Measurements from ENCODE around the gene TLN1.

The TLN1 gene

DNA sequence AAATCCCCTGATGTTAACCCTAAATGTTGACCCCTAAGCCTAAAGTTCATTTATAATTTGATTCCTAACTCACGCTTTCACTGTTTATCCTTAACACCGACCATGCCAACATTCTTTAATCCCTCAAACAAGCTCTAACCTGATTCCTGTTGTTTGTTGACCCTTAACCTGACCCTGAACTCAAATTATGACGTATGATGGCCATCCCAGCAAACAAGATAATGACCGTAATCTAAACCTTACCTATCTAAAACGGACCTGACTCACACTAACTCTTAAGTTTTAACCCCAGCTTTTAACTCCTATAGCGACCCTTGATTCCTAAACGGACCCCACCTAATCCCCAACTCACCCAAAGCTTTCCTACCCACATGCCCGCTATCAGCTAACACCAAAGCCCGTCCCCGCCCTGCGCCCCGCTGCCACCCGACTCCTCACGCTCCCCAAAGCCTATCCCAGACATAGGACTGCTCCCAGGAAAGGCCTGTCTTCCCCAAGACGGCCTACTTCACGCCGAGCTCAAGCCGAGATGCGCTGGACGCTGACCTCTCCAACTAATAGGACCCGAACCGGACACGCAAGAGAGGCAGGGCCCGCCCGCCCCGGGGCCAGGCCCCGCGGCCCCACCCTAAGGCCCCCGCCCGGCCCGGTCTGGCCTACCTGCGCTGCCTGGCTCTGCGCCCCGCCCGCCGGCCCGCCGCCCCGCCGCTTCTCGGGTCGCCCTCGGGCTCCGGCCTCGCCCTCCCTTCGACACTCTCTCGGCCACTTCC lies 395 bp downstream of the TLN1 start:
- no peak for DNase-seq (ENCODE audit: low read depth in 2 of 3, low spot score in 1 of 3)

DNA sequence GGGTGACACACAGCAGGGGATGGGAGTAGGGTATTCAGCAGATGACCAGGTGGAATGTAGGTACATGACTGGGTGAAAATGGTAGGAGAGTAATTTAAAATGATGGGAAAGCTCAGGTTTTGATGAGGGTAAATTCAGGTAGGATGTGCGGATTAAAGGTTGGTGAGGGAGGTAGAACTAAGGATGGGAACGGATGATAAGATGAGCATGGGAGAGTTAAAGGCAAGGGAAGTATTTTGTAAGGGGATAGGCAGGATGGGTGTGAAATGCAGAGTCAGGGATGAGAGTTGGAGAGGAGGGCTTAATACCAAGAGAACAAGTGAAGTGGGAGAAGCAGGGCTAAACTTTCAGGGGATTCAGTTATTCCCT lies 1.5 kb downstream of the TLN1 start:
- DNase-seq (ENCODE audit: low read depth in 2 of 3, low spot score in 1 of 3) = no peak

DNA sequence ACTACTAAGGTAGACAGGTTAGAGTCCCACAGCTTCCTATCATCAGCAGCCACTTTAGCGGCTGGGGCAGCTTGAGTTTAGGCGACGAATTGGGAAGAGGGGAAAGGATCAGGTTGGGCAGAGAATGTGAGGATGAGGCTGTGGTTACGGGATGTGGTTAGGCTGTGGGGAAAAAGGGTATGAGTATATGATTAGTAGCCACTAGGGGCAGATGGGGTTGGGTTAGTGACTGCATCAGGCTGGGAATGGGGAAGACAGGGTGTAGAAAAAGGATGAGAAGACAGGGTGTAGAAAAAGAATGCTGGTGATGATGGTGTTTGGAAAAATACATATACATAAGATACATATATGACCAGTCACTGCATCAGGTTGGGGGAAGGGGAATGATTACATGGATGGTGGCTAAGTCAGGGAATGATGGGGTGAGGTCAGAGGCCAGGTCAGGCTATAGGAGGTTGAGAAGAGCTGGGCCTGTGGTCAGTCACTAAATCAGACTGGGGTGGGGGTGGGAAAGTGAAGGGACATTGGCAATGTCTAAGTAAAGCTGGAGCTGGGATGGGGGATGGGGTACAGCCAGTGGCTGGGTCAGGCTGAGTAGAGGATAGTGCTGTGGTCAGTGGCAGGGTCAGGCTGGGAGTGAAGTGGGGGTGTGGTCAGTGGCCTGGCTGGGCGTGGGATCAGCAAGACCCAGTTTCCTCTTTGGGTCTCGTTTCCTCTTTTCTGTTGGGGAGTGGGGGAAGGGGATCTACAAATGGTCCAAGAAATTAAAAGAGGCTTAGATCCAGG lies 2.1 kb downstream of the TLN1 start:
- peak in 2 of 3 donors; percentile 23 to 34 for DNase-seq (ENCODE audit: low read depth in 2 of 3, low spot score in 1 of 3)

DNA sequence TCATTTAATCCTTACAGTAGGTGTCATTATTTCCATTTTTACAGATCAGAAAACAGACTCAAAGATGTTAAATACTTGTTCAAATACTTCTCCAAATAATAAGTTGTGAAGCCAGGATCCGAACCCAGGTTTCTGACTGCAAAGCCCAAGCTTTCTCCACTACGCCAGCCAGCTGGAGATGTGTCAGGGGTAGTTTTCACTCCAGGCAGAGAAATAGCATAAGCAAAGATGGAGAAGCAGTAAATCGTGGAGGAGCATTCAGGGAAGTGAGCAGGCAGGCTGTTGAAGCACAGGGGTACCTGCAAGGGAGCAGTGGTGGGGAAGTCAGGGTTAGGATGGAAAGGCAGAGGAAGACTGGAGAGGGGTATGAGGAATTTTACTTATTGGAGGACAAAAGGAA lies 2.9 kb downstream of the TLN1 start:
- no peak for DNase-seq (ENCODE audit: low read depth in 2 of 3, low spot score in 1 of 3)

DNA sequence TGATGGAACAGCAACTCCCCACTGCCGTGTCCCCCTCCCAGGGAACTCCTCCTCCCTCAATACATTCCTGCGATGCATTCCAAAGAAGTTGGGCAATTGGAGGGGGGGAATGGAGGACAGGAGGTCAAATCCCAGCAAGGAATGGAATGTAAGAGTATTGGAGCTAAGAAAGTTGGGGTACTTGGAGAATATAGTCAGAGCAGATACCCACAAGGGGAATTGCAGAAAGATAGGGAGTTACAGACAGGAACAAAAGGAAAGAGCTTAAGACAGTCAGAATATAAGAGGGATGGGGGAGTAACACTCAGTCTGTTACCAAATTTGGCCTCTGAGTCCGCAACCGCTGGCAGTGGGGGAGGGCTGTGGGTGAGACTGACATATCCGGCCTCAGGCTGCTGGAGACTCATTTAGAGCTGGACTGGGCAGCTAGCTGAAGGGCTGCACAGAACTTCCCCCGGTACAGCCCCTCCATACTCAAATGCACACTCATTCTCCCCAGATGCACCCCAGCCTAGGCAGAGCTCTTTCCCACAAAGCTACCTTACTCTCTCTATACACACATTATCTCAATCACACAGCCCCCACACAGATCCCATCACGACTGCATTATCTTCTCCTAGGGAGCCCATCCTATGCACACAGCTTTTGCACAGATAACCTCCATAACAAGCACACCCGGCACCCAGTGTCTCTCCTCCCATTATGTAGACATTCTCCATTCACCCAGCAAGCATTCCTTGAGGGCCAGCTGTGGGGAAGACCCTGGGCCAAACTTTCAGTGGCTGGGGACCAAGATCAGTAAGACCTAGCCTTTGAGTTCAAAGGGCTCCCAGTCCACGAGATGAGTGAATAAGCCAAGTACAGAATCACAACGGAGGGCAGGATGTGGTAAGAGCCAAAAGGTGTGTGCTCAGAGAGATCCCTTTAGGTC lies 3.7 kb downstream of the TLN1 start:
- peak in 2 of 3 donors; percentile 27 to 40 for DNase-seq (ENCODE audit: low read depth in 2 of 3, low spot score in 1 of 3)

DNA sequence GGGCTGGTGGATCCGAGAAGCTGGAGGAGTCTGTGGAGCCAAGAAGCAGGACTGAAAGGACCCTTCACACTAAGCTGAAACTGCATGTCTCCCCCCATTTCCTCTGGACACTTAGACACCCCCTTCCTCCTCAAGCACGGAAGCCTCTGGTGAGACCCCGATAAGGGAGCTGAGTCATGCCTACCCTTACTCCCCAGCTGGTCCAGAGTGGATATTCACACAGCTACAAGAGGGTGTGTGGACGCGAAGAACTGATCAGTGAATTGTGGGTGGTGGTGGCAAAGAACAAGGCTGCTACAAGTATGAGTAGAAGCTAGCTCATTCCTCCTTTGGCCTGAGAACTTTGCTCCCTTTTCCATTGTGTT lies 4.3 kb downstream of the TLN1 start:
- no peak for DNase-seq (ENCODE audit: low read depth in 2 of 3, low spot score in 1 of 3)

DNA sequence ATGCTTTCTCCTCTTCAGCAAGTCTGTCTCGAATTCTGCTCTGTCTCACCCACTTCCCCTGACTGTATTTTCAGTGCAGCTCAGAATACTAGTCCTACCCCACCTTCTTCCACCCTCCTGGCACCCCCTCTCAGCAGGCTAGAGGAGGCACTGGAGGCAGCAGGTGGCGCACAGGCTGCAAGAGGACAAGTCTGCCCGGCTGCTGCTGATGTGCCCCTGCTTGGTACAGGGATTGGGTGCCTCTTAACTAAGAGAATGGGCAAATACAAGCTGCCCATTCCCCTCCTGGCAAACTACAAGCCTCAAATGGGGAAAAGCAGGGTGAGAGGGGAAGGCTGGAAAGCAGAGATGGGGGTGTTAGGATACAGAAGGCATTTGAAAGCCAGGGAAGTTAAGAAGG lies 5.1 kb downstream of the TLN1 start:
- no peak for DNase-seq (ENCODE audit: low read depth in 2 of 3, low spot score in 1 of 3)

DNA sequence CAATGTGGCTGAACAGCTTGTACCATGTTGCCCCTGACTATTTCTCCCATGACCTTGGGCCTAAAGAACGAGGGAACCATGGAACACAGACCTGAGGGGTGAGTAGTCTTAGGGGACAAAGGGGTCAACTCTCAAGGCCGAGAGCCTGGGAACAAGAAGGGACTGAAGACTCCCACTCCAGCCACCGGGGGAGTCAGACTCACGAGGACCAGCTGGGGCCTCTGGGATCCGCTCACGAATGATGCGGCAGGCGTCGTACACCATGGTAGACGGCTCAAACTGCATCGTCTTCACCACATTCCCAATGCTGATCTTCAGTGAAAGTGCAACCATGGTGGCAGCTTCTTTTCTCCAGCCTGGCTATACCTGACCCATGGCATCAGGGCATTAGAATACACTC lies 6.6 kb downstream of the TLN1 start:
- no peak for DNase-seq (ENCODE audit: low read depth in 2 of 3, low spot score in 1 of 3)

DNA sequence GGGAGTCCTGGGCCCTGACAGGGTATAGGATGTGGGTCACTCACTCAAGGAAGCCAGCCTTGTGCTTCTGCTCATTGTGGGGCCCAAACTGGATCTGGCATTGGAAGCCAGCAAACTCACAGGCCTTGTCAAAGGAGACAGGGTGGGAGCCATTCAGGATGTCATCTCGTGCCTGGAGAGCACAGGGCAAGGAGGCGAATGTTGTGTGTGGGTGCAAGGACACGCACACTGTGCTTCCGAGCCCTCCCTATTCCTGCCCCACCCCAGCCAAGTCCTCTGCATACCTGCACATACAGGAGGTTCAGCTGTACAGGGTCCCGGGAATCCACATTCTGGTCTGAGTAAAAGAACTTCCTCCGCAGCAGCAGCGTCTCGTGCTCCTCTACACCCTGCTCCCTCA lies 8.1 kb downstream of the TLN1 start:
- no peak for DNase-seq (ENCODE audit: low read depth in 2 of 3, low spot score in 1 of 3)

DNA sequence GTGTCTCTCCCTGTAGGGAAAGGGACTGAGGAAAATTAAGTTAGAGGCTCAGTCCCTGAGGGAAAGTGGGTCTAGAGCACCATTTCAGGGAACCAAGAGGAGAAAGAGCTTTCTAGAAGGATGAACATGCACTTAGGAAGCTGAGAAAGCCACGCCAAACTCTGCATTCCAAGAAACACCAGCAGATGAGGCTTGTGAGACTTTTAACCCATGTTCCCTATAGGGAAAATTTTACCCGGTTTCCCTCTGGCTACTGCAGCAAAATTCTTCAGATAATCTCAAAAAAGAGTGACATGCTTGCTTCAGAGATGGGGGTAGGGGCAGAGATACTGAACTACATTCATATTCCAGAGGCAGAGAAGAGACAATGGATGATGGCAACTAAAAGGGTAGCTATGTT lies 8.6 kb downstream of the TLN1 start:
- DNase-seq (ENCODE audit: low read depth in 2 of 3, low spot score in 1 of 3) = no peak

DNA sequence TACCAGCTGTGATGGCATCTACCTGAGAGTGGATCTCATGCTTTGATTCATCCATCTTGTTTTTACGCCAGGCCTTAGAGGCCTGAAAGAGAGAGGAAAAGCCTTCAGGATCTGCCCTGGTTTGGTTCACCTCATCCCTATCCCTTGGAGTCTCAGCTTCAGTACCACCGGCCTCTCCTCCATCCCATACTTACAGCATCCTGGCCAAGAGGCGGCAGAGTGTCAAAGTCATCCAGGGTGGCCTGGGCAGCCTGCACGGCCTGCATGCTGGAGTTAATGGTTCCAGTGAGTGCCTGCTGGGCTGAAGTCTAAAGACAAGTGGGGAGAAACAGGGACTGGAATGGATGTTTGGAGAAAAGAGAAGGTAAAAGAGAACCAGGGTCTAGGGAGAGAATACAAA lies 12.4 kb downstream of the TLN1 start:
- no peak for DNase-seq (ENCODE audit: low read depth in 2 of 3, low spot score in 1 of 3)

DNA sequence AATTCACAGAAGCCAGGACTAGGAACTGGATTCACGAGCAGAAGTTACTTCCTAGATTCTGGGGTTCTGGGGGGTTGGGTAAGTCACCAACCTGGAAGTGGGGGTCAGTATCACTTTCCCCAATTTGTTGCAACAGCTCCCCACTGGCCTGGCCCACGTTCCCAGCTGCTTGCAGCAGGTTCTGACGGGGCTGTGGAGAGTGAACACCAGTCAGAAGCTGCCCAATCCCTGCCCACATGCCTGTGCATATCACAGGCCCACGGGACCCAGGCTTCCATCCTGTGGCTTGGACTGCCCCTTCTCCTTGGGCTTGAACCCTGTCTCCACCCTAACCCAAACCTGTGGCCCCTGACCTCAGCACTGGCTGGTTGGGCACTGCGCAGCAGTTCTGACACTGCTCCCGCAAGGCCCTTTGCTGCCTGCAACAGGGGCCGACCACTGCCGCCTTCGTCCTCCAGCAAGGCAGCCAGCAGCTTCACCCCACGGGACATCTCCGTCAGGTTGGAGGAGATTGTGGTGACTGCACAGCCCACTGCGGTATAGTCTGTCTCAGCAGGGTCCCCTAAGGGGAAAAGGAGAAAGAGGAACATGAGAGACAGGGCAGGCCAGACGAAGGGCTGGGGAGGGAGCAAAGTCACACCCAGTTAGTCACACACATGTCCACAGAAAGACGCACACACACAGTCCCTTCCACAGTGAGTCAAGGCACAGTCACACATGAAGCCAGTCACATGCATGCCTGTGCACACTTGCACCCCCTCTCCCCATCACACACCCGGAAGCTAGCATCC lies 13.1 kb downstream of the TLN1 start:
- DNase-seq (ENCODE audit: low read depth in 2 of 3, low spot score in 1 of 3) = no peak

DNA sequence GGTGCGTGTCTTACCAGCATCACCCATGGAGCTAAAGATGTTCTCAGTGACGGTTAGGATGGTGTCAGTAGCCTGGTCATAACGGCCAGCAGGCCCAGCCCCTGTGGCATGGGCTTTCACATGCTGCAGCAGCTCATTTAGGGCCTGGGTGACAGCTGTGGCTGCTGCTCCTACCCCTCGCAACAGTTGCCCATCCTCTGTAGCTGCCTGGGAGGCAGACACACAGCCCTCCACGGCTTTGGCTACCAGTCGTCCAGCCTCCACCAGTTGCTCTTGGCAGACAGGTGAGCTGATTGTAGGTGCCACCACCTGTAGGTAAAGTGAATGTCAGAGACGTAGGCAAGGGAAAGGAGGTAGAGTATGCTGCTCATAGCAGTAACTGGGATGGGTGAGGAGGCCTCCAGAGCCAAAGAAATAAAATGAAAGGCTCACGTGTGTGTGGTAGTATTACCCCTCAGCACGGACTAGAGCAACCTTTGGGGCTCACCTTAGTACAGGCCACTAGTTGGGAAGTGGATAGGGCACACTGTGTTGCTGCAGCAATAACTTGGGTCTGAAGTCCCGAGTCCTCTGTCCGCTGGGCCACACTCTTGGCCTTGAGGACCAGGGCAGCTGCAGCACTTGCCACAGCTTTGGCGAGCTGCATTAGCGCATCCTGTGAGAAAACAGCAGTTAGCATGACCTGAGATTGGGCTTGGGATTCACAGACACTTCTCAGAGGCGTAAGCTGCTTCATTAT lies 14.7 kb downstream of the TLN1 start:
- no peak for DNase-seq (ENCODE audit: low read depth in 2 of 3, low spot score in 1 of 3)

DNA sequence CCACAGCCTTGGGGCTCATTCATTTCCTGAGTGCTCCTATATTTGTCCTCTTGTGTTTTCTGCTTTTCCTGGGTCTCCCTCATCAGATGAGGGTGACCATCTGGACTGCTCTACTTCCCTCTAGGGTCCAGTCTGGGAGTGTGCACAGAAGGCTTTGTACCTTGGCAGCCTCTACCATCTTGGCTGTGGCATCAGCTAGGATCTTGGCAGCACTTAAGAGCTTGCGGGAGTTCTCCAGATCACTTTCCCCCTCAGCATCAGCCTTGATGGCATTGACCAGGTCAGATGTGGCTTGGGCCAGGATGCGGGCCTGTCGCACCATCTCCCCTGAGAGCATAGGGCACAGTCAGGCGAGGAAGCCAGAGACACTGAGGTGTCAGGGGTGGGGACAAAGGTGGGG lies 15.8 kb downstream of the TLN1 start:
- DNase-seq (ENCODE audit: low read depth in 2 of 3, low spot score in 1 of 3) = no peak

DNA sequence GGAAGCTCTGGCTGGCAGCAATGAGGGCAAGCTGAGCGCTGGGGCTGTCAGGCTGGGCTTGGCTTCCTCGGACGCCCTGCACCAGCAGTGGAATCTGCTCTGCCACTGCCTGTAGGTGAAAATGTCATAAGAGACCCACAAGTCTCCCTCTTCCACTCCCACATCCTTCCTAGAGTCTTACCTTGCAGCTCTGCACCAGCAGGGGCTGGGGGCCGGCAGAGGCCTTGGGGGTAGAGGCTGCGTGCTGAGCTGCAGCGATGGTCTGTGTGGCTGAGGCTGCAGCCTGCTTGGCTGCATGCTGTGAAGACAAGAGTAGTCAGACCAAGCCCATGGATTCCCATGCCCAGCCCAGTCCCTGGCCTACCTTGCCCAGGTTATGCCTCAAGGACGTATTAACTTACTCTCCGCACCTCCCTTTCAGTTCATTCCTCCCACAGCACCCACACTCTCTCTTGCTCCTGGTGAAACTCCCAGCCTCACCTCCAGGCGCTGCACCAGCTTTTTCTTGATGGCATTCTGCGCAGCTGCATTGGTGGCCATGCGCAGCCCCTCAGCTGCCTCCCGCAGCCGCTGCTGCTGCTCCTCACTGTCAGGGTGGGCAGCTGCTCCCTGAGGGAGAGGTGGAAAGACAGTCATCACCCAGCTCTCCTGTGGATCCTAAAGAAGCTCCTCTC lies 17.3 kb downstream of the TLN1 start:
- no peak for DNase-seq (ENCODE audit: low read depth in 2 of 3, low spot score in 1 of 3)

DNA sequence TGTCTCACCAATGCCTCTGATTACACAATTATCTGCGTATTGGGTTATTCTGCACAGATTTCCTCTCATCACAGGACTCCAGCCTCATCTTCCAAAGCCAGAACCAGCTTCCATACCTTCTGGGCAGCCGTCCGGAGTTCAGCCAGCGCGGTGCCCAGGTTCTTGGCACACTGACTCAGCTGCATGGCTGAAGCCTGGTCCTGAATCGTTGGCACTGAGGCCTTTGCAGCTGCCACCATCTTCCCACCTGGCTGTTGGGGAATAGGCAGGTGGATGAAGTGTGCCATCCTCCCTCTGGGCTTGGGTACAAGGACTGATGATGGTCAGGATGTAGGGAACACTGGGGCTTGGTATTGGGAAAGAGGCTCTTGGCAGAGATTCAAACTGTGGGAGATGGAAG lies 17.9 kb downstream of the TLN1 start:
- no peak for DNase-seq (ENCODE audit: low read depth in 2 of 3, low spot score in 1 of 3)

DNA sequence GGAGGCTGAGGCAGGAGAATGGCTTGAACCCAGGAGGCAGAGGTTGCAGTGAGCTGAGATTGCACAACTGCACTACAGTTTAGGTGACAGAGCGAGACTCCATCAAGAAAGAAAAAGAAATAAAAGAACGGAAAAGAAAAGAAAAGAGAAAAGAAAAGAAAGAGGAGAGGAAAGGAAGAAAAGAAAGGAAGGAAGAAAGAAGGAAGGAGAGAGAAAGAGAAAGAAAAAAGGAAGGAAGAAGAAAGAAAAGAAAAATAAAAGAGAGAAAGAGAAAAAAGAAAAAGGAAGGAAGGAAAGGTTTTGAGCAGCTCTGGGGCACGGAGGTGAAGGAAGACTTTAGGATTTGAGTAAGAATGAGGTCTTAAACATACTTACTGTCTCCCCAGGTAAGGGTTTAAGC lies 18.4 kb downstream of the TLN1 start:
- DNase-seq (ENCODE audit: low read depth in 2 of 3, low spot score in 1 of 3) = no peak

DNA sequence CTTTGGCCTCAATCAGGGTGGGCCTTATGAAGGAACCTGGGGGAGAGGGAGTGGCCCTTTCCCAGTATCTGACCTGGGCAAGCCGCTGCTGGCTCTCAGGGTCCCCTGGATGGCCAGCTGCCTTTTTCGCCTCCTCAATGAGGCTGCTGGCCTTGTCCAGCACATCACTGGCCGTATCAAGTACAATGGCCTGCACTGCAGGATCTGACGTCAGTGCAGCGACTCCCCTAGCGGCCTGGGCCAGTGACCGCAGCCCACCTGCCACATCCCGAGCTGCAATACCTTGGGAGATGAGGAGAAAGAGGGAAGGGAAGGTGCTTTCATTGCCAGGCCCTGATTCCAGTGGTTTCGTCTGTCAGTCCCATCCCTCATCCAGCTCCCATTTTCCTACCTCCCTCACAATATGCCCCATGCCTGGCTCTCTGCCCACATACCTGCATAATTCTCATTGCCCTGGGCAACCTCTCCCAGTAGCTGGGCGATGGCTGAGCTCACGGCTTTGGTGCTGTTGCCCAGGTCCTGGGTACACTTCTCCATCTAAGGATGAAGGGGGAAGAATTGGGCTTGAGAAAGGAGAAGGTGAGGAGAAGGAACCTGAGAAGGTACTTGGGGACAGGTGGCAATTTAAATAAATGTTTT lies 19.1 kb downstream of the TLN1 start:
- DNase-seq (ENCODE audit: low read depth in 2 of 3, low spot score in 1 of 3) = no peak

Data from stimulated activated CD4-positive, alpha-beta T cell treated with anti-CD3 and anti-CD28 coated beads, Interleukin-12 subunit alpha, Interleukin-12 subunit beta, amount 100 ng/mL, for 48 hours (primary cell).